Endometrium (tissue), 2 donors: ENCODE measurements around the gene HSFX4.
A peak's percentile ranks its signal among the peaks of the same experiment; 100 is the strongest.
"Not testable (repeated sequence)": the region's sequence is repeated elsewhere in the genome, so short reads cannot be mapped to it uniquely, and the experiment has no call there.

ENCODE experiments used
- FAIRE-seq: peaks from 2 replicates; lab custom pipeline; 2012; peaks lifted over from hg19 to GRCh38; lab: Jason Lieb, UNC
- donor health status: control.
- donor health status: control.

HSFX4 gene

DNA sequence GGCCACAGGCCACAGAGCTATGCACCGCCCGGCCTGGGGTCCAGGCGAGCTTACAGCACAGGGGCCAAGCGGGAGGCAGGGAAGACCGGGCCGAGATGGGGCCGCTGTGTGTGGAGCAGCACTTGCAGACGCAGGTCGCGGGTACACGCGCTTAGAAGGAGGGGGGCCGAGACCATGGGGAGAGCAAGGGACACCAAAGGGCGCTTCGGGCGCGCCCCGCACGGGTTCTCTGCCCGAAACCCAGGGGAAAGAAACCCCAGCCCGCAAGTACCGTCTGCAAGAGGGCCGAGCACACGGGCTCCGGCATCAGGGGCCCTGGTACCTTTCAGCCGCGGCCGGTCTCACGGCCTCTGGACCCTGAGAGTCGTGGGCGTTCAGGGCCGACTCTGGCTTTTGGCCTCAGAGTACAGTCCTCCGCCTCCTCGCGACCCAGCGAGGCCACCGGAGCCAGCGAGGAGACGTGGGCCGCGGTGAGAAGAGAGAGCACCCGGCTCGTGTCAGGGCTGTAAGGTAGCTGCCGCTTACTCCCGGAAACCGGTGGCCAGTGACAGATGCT lies 8.6 kb downstream of the HSFX4 start:
- no peak for FAIRE-seq

DNA sequence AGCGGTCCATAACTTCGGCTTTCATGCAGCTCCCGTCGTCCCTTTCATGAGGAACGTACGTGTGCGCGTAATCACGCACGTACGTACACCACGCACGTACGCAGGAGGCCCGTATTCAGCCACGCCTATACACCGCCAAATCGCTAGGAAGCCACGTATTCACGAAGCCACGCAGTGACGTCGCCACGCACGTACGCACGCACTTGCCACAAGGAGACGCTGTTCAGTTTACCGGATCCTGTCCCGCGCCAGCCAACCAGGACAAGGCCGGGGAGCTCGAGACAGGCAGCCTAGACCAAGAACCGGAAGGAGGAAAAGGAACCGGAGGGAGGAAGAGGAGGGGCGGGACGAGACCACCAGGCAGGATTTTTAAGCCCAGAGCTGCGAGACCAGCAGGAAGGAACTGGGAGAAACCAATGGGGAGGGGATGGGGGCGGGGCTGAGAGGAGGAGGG lies 9.1 kb downstream of the HSFX4 start, which contains the start of gene EOLA2:
Gene EOLA2 (minus strand): TSS at position 65 of the 454 bp plus-strand sequence. CDS start 4,617 bp downstream, outside the sequence.
- FAIRE-seq = peak; percentile 89

DNA sequence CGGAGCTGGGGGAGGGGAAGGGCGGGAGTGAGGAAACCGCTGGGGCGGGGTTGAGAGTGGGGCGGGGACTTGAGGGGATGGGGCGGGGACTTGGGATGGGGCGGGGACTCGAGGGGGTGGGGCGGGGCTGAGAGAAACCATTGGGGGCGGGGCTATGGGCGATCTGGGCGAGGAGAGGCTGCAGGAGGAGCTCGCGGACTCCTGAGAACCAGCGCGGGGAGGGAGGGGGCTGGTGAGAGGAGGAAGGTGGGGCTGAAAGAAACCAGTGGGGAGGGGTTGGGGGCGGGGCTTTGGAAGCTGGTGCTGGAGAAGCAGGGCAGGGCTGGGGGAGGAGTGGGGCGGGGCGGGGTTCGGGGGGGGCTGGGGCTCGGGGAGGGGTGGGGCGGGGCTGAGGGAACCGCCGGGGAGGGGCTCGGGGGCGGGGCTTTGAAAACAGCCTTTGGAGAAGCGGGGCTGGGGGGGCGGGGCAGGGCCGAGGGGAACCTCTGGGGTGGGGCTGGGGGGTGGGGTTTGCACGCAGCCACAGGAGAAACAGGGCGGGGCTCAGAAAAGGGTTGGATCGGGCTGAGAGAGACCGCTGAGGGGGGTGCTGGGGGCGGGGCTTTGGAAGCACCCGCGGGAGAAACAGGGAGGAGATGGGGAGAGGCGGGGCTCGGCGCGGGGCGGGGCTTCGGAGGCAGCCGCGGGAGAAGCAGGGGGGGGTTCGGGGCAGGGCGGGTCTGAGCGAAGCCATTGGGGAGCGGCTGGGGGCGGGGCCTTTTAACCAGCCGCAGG lies 9.7 kb downstream of the HSFX4 start:
- FAIRE-seq = no peak

DNA sequence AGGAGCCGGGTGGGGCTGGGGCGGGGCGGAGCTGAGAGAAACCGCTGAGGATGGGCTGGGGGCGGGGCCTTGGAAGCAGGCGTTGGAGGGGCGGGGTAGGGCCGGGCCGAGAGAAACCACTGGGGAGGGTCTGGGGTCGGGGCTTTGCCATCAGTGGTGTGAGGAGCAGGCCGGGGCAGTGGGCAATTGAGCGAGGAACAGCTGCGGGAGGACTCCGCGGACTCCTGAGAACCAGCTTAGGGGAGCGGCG lies 10.2 kb downstream of the HSFX4 start:
- FAIRE-seq = no peak

DNA sequence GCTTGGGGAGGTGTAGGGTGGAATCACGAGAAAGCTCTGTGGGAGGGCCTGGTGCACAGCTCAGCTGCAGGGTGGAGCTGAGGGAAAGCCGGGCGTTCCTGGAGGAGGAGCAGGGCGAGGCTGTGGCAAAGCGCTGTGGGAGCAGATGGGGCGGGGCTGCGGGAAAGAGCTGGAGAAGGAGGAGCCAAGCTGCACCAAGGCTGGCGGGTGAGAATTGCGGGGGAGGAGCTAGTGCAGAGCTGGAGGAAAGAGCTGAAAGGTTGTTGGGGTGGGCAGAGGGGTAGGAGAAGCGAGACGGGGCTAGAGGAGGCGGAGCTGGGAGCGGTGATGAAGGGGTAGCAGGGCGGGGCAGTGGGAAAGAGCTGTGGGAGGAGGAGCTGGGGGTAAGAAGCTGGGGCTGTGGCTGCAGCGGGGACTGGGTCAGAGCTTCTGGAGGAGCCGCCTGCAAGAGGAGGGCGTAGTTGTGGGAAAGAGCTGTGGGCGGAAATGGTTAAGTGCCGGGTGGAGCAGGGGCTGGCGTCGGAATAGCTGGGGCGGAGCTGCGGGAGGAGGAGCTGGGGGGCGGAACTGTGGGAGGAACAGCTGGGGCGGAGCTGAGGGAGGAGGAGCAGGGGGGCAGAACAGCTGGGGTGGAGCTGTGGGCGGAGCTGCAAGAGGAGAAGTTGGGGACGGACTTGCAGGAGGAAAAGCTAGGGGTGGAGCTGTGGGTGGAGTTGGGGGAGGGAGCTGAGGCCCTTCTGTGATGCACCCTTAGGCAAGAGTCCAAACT lies 10.7 kb downstream of the HSFX4 start:
- FAIRE-seq = peak; percentile 84

DNA sequence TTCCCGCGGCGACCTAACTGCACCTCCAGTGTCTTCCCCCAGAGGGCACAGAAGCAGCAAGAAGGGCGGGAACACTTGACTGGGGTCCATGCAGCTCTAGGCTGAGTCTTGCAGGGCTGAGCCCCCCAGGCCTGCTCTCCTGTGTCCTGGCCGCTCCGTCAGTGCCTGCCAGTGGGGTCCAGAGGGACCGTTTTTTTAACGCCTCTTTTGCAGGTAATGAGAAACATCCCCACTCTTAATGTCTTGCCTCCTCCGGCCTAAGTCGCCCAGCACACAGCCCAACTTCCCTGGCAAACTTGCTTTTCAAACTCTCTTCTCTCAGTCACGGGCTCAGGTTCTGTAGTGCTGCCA lies 11.3 kb downstream of the HSFX4 start:
- FAIRE-seq = not testable (repeated sequence)

DNA sequence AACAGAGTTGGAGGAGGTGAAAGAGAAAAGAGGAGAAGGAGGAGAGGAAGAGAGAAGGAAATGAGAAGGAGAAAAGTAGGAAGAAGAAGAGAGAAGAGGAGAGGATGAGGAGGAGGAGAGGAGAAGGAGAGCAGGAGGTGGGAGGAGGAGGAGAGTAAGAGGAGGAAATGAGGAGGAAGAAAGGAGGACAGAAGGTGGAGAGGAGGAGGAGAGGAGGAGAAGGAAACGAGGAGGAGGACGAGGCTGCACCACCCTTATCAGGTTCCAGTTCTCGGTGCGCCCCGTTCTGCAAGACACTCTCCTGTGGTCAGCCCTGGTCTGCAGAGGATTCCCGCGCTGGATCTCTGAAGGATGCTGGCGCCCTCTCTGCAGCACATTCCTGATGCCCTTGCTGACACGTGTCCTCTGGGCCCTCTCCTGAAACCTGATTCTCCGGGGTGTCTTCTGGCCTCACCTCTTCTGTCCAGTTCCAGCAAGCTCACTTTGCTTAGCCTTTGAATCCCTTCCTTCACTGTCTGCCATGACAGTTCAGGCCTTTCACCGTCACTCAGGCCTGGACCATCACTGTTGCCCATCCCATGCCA lies 15.8 kb downstream of the HSFX4 start:
- FAIRE-seq = not testable (repeated sequence)

DNA sequence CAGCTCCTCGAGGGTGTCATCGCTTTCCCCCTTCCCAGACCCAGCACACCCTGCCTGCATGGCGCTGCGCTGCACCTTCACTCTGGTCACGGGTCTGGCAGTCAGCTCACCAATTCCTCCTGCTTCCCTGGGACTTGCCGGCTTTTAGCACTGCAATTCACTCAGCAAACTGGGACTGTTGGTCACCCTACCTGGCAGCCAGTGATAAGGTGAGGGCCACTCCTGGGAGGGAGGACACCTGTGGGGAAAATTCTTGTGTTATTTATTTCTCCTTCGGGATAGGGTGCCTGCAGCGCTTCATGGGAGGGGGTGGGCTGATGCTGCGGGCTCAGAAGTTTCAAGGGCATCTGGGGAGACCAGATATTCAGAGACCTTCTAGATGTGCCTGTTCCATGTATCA lies 16.4 kb downstream of the HSFX4 start:
- FAIRE-seq = not testable (repeated sequence)

DNA sequence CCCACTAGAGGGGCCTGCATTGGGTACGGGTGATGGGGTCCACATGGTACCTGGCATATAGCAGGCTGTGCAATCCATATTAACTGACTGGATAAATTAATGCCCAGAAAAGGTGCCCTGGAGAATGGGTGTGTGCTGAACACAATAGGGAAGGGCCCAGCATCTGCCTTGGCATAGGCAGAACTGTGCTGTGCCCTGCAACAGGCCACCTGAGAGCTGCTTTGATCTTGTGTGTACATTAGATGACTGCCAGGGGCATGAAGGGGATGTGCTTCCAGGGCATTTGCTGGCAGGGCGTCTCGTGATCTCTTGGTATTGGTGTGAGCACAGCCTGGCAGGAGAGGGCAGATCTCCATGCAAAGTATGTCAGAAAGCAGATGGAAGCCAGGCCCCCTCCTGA lies 17.6 kb downstream of the HSFX4 start:
- not testable (repeated sequence) for FAIRE-seq

DNA sequence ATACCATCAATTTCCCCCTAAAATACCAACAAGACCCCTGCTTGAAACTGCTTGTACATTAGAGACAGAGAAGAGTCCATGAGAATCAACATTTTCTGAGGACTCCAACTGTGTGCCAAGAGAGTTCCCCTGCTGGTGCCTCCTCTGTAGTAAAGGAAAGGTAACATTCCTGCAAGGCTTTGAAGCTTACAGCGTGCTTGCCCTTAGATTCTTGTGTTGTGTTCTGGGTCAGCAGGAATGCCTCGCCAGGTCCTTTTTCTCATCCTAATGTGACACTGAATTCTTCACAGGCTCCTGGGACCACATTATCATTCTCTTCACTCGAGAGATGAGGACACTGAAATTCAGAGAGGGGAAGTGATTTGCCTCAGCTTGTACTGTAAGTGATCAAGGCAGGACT lies 18.6 kb downstream of the HSFX4 start:
- FAIRE-seq = no peak

DNA sequence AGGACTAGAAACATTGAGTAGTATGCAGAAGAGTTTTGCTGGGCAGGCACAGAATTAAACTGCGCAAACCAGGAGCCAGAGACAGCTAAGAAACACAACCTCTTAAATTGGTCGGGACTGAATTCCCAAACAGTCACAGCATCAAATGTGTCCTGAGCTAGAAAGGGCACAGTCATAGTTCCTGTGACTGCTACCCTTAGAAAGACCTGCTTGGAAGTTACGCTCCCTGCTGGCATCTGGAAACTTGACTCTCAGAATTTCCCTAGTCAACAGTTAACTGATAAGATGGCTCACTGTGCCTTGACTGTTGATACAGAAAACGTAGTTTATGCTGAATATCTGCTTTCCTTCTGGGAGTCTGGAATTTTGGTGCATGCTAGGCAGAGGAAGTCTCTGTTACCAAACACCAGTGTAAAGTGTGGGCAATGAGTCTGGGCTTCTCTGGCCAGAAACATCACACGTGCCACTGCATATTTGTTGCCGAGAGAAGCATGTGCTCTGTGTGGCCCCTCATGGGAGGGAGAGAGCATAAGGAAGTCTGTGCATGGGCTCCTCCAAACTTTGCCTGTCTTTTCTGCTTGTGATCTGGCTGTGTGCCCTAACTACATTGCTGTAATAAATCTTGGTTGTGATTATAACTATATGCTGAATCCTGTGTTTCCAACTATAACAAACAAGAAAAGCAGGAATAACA lies 20.5 kb downstream of the HSFX4 start:
- FAIRE-seq = no peak

DNA sequence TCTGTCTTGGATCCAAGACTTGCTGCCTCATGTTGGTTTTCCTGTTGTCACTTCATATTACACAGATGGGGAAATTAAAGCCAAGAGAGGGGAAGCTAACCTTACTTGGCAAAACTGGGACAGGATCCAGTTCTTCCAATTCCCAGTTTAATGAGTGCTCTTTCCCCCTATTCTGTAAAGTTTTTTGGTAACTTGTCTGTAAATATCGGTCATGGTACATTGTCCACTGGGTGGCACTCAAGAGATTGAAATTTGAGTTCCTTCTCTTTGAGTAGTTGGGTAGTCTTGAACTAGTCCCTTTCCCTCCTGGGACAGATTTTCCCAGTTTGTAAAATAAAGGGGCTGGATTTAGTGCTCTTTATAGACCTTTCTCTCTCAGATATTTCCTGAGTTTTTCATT lies 21.3 kb downstream of the HSFX4 start:
- no peak for FAIRE-seq

DNA sequence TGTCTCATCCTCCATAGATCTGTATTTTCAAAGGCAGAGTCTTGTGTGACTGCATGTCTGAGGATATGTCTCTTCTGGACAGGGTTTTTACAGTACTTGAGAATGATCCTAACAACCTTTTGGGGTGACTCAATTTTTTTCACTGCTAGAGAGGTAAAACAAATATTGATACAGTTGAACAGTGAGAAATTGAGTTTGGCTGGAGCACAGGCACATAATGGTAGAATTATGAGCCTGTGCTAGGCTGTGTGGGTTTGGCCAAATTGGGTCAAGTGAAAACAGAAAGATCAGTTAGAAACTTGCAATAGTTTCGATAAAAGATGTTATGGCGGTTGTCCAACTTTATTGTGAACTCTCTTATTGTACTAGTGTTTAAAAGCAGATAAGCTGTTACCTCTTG lies 32.2 kb downstream of the HSFX4 start:
- no peak for FAIRE-seq

DNA sequence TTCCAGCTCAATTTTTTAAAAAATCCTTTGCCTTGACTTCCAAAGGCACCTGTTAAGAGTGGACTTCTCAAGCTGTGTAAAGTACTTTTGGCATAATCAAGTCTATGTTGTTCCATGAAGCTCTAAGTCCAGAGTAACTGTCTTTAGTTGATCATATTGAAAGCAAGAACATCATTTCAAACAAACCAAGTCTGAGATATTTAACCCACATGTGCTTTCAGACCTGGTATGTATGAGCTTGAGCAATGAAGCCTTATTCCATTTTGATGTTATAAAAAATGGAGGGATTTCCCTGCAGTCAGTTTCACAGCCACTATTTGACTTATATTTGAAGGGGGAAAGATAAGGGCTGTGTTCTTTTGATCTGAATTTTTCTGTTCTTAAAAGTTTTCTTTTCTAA lies 32.6 kb downstream of the HSFX4 start:
- no peak for FAIRE-seq

DNA sequence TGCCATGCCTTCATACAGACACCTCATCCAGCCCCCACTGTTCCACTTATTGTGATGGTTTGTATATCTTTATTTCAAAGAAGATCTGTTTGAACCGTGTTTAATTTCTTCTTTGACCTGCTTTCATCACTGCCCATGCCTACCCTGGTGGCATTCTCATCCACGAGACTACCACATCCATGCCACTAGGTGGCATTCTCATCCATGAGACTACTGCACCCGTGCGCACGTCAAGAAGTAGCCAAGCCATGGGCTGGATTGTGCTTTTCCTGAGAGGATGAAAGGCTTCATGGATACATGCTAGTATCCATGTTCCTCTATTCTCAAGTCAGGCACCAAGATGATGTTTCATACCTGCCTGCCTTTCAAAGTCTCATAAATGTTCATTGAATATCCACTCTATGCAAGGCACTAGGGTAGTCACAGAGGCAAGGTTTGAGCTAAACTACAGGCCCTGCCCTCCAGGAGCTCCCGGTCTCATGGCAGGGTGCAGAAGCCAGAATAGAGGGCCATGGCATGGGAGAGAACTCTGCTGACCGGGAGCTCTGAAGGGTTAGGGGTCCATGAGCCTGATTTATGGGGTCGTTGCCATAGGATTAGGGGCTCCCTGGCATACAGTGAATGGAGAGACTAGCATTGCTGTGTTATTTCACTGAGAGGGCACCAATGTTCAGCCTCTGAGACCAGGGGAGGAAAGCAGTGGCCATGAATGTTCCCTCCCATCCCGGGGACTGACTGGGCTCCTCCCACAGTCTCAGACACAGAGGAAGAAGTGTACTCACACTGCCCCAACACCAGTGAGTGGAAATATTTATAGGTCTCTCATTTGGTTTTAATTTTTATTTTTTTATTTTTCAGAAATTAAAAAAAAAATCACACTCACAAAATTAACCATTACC lies 33.7 kb downstream of the HSFX4 start:
- FAIRE-seq = no peak

DNA sequence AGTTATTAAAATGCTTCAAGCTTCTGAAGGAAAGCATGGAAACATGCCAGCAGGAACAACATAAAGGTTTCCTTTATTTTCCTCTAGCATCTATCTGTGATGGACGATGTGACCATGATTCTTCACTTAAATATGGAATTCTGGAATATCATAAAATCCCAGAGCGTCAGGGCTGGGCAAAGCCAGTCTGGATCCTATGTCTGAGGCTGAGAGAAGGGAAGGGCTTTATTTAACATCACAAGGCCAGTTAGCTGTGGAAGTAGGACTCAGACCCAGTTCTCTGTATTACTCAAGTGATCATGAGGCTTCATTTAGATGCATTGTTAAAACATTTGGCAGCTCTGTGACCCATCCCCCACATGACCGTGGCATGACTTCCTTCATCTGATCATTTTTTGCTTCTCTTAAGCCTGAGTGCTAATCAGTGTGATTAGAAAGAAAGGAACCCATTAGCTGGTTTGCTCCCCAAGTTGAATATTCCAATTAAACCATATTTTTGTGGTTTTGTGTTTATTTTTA lies 49.8 kb downstream of the HSFX4 start:
- no peak for FAIRE-seq
